Gastrocnemius medialis (tissue), 4 donors: Measurements from ENCODE around the gene MINDY3.

ENCODE experiments used
- CTCF ChIP-seq, 5 experiments: fragments of 450-650 bp in 3 of 5; fragments of 200-600 bp in 2 of 5; sonication (generic) in 2 of 5; IDR thresholded peaks in 4 of 5; conservative IDR thresholded peaks in 1 of 5; 1 replicate in 4 of 5; 2 replicates in 1 of 5; pipeline ENCODE4 v1.5.1; 2016 to 2019; ENCODE audit warnings: antibody characterized with exemption in 5 of 5, mild to moderate bottlenecking in 3 of 5, moderate library complexity in 3 of 5
- POLR2A ChIP-seq, 2 donors: fragments of 450-650 bp; IDR thresholded peaks; one replicate each; pipeline ENCODE4 v1.6.1; 2017; ENCODE audit warnings: antibody characterized with exemption in 2 of 2, mild to moderate bottlenecking in 2 of 2, moderate library complexity in 2 of 2

GRCh38 chr10:15764892-15765454, 95.3 kb downstream of the MINDY3 start:
- TF ChIP-seq CTCF (IDR thresholded peaks at IDR 0.05 in 4 of 5, conservative IDR thresholded peaks at IDR 0.05 in 1 of 5): no peak
- TF ChIP-seq POLR2A (IDR thresholded peaks at IDR 0.05): no peak
